Urothelium cell line (cell line): ENCODE results near the gene SIRPG.
"Not testable (repeated sequence)": the region's sequence is repeated elsewhere in the genome, so short reads cannot be mapped to it uniquely, and the experiment has no call there.

Experiments
- DNase-seq: peaks from one replicate; pipeline ENCODE4 v3.0.0; 2011; ENCODE audit warnings: low spot score, mixed read lengths
- FAIRE-seq: peaks from 2 replicates; lab custom pipeline; 2011; peaks lifted over from hg19 to GRCh38; lab: Jason Lieb, UNC

SIRPG gene

DNA sequence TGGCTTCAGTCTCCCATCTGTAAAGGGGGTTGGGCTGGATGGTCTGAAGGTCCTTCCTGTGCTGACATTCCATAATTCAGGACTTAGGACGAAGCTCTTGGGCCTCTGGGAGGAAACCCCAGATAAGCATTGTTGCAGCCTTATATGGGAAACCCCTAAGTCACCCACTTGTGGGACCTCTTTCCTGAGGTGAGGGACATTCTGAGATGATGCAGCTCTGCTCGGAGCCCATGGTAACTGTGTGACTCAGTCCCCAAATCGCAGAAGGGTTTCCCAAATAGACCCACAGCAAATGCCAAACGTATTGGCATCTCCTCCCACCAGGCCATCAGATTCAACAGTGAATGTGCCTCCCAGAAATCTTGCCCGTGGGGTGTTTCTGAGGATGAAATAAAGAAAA, 47.2 kb downstream of the SIRPG start:
- not testable (repeated sequence) for FAIRE-seq, DNase-seq

DNA sequence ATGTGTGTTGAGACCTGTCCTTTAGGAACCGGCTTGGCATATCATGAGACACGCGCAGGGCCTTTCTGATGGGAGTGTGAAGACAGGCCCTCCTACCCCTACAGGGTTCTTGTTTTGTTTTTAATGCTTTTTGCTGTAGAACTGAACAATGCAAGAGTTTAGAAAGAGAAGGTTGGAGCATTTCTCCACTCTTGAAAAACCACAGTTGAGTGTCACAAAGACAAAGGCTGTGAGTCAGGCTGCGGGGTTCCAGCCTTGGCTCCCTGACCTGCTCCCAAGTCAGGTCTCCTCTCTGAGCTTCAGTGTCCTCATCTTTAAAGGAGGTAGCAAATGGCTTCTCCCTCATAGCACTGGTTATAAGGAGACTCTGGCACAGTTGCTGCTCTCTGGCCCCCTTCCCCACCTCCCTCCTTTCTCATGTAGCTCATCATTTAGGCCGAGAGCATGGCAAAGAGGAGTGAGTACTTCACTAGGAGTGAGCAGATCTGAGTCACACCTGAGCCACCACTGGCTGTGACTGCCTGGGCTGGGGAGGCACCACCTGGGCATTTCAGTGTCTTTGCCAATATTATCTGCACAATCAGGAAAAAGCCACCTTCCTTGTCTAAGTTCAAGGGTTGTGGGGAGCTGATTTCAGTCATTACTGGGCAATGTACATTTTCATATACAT, 48.8 kb downstream of the SIRPG start:
- FAIRE-seq, DNase-seq: not testable (repeated sequence)

DNA sequence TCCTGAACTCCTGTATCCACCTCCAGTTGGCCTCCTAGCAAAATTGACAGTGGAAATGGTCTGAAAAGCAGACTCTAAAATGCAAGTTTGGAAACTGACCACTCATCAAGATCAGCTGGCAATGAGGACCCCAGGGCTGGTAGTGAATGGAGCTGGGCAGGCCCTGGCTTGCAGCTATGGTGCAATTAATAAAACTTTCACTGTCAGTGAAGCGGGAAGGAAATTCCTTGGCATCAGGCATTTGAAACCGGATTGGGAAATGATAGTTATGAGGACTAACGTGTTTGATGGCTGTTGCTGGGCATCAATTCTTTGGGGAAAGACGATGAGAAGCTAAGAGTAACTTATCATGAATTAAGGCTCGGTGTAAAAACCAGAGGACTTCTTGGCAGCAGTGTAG, 56.8 kb downstream of the SIRPG start:
- FAIRE-seq (no peak), DNase-seq (no peak)

DNA sequence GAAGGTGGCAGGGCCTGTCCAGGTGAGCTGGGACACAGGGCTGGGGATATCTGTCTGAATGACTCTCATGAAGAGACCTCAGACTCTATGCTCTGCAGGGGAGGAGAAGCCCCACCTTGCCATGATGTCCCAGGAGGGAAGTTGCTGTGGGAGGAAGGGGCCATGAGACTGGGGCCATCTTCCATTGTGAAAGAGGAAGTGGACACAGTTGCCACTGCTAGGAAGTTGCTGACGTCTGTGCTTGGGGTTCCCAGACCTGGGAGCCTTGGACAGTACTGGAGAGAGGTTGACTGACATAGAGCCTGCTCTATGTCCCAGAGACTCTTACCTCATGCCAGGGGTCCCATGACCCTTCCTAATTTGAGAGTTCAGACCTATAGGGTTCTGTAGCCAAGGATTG, 62.2 kb downstream of the SIRPG start:
- DNase-seq = no peak
- no peak for FAIRE-seq

DNA sequence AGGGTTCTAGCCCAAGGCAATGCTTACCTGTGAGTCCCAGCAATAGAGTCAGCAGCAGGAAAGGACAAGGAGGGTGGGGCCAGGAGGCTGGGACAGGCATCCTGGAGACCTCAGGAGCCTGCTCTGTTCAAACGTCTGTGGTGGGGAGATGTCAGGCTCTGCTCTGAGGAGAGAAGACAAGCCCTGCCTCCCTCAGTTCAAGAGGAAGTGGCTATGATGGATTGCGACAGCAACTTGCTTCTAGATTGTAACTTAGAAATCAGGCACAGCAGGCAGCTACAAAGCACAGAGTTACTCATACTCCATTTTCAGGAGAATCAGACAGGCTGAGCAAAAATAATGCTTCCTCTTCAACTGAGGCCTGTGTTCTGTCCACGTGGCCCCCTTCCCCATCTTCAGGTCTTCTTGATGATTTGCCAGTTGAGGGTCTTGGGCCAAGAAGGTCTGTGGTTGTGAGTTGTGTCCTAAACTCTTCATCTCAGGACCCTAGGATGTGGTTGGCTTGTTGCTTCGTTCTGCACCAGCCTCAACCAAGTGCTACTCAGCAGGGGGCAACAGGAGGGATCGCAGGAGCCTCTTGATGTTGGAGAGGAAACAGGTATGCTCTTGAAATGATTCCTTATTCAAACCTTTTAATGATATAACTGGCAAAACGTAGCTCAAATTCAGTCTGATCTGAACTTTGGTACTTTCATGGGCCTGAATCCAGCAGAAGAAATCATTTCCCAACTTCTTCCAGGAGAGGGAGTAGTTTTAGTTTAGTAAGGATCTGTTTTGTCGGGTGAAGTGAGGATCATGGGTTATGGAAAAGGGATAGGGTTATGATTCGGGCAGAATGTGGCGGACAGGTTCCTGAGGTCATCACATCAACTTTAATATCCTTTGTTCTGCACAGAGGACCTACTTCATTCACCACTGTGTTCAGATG, 68.8 kb downstream of the SIRPG start:
- FAIRE-seq = no peak
- DNase-seq = no peak

DNA sequence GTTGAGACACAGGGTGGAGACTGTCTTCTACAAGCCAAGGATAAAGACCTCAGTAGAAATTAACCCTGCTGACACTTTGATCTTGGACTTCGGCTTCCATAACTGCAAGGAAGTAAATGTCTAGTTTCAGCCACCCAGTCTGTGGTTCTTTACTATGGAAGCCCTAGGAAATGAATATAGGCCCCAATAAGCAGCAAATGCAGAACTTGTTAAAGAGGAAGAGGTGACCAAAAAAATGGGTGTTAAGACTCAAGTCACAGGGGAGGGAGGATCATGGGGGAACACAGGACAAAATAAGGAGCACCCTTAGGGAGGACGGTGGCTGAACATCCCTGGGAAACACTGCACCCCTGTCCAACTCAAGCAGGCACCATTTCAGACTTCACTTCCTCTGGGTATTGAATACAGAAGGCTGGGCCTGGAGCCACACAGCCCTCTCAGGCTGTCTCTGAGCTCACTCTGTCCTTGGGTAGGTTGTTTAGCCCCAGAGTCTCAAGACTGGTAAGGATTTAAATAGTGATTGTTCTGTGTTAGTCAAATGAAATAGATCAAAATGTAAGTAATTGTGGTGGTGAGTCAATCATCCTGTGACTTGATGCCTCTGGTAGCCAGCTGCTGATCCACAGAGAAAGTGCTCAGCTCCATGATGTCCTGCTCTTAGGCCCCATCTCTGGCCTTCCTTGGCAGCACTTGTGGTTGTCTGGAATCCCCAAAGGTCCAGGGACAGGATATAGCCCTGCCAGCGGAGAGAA, 69.6 kb downstream of the SIRPG start:
- DNase-seq (no peak), FAIRE-seq (no peak)

DNA sequence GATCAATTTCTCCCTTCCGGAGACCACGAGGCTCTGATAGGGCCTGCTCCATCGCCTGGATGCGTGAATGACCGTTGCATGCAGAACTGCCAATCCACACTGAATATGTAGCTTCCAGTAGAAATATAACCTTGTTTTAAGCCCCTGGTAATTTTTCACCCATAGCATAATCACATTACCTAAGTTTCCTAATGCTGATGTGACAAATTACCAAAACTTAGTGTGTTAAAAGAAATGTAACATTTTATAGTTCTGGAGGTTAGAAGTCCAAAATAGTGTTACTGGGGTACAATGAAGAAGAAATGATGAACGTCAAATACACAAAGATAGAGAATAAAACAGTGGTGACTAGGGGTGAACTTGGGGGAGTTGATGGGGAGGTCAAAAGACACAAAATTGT, 78.1 kb downstream of the SIRPG start:
- DNase-seq (no peak), FAIRE-seq (no peak)
